Left ventricle myocardium inferior (tissue), 1 donor: ENCODE data around the gene PPP1R9A. TPM values are rescaled to one million over a fixed set of nuclear protein-coding genes. Genes with fewer than 3 reads are reported as not detected.

ENCODE experiments used
- DNase-seq: peaks from one replicate; pipeline ENCODE4 v3.0.0-alpha.2; 2020
- H3K27ac ChIP-seq: fragments of 200-600 bp; replicated peaks from 2 replicates; pipeline ENCODE4 v1.8.0; 2021
- H3K27me3 ChIP-seq: fragments of 200-600 bp; 2 replicates; pipeline ENCODE4 v1.8.0; 2021; ENCODE audit warnings: low read depth
- H3K36me3 ChIP-seq: fragments of 200-600 bp; 2 replicates; pipeline ENCODE4 v1.8.0; 2021
- H3K4me1 ChIP-seq: fragments of 200-600 bp; 2 replicates; pipeline ENCODE4 v1.8.0; 2021
- H3K4me3 ChIP-seq: fragments of 200-600 bp; 2 replicates; pipeline ENCODE4 v1.8.0; 2021; ENCODE audit warnings: mild to moderate bottlenecking, moderate library complexity
- H3K9me3 ChIP-seq: fragments of 200-600 bp; replicated peaks from 2 replicates; pipeline ENCODE4 v1.8.0; 2021
- intact Hi-C: fragments of 100-400 bp; cut with micrococcal nuclease; formaldehyde crosslinking; loops from one replicate; pipeline ENCODE4 v1.11.0; 2022
- total RNA-seq: library from RNA; stranded (reverse); fragmentation: NEBNext Ultra II Directional; extraction: Animal tissue kit (Norgen Biotek cat#: 25700); gene quantifications from one replicate; pipeline ENCODE4 v1.2.1, GENCODE V29; 2021
- TF ChIP-seq, protein P1 (sequence below): fragments of 200-600 bp; IDR thresholded peaks from 2 replicates; pipeline ENCODE4 v1.8.0; 2021; ENCODE audit warnings: antibody characterized with exemption, mild to moderate bottlenecking, borderline replicate concordance
- donor health status: DM: no; HTN: yes; CAD: no; lungs with severe emphysema.

PPP1R9A gene
- total RNA-seq, 1 donor from 2014 or later: 27.6 TPM

- TF ChIP-seq, protein P1, sequence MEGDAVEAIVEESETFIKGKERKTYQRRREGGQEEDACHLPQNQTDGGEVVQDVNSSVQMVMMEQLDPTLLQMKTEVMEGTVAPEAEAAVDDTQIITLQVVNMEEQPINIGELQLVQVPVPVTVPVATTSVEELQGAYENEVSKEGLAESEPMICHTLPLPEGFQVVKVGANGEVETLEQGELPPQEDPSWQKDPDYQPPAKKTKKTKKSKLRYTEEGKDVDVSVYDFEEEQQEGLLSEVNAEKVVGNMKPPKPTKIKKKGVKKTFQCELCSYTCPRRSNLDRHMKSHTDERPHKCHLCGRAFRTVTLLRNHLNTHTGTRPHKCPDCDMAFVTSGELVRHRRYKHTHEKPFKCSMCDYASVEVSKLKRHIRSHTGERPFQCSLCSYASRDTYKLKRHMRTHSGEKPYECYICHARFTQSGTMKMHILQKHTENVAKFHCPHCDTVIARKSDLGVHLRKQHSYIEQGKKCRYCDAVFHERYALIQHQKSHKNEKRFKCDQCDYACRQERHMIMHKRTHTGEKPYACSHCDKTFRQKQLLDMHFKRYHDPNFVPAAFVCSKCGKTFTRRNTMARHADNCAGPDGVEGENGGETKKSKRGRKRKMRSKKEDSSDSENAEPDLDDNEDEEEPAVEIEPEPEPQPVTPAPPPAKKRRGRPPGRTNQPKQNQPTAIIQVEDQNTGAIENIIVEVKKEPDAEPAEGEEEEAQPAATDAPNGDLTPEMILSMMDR: no peak
- Histone ChIP-seq H3K27me3 (no peaks in the 10 kb centered on the region), H3K4me3 (no peak overlapping the region), H3K27ac (no peak overlapping the region), H3K4me1 (no peaks in the 10 kb centered on the region), H3K9me3 (peaks cover 4% of the 10 kb centered on the region), H3K36me3 (no peaks in the 10 kb centered on the region)
- intact Hi-C loops: no loop called here
- no peak for DNase-seq
These were observed 236.9 kb downstream of the PPP1R9A start for GRCh38 chr7:95144256-95144655.

GRCh38 chr7:95155965-95156364 lies 248.6 kb downstream of the PPP1R9A start:
- Histone ChIP-seq H3K27ac (no peak overlapping the region), H3K4me1 (no peaks in the 10 kb centered on the region), H3K36me3 (no peaks in the 10 kb centered on the region), H3K27me3 (no peaks in the 10 kb centered on the region), H3K9me3 (peaks cover 3% of the 10 kb centered on the region), H3K4me3 (no peak overlapping the region)
- TF ChIP-seq, protein P1: no peak
- intact Hi-C loops: no loop called here
- DNase-seq: no peak

- intact Hi-C loops: no loop called here
- Histone ChIP-seq H3K9me3 (peaks cover 3% of the 10 kb centered on the region), H3K27me3 (no peaks in the 10 kb centered on the region), H3K36me3 (no peaks in the 10 kb centered on the region), H3K4me3 (no peak overlapping the region), H3K4me1 (no peaks in the 10 kb centered on the region), H3K27ac (no peak overlapping the region)
- no peak for DNase-seq
- TF ChIP-seq, protein P1: no peak
These were observed 250.0 kb downstream of the PPP1R9A start for GRCh38 chr7:95157381-95157780.

GRCh38 chr7:95169678-95170077 lies 262.3 kb downstream of the PPP1R9A start:
- TF ChIP-seq, protein P1: no peak
- intact Hi-C loops: no loop called here
- Histone ChIP-seq H3K27me3 (no peaks in the 10 kb centered on the region), H3K36me3 (no peaks in the 10 kb centered on the region), H3K27ac (no peak overlapping the region), H3K4me1 (no peaks in the 10 kb centered on the region), H3K9me3 (no peaks in the 10 kb centered on the region), H3K4me3 (no peak overlapping the region)
- no peak for DNase-seq

- H3K27ac ChIP-seq: no peak overlapping the region
- H3K36me3 ChIP-seq: no peaks in the 10 kb centered on the region
- no peaks in the 10 kb centered on the region for H3K9me3 ChIP-seq
- DNase-seq: no peak
- H3K27me3 ChIP-seq: no peaks in the 10 kb centered on the region
- no peaks in the 10 kb centered on the region for H3K4me1 ChIP-seq
- H3K4me3 ChIP-seq: no peak overlapping the region
- TF ChIP-seq, protein P1: no peak
- intact Hi-C loops: no loop called here
These were observed 265.0 kb downstream of the PPP1R9A start for GRCh38 chr7:95172420-95172819.

GRCh38 chr7:95190515-95190914 lies 283.1 kb downstream of the PPP1R9A start:
- no peak overlapping the region for H3K27ac ChIP-seq
- no peaks in the 10 kb centered on the region for H3K4me1 ChIP-seq
- no peaks in the 10 kb centered on the region for H3K27me3 ChIP-seq
- no peaks in the 10 kb centered on the region for H3K9me3 ChIP-seq
- H3K4me3 ChIP-seq: no peak overlapping the region
- TF ChIP-seq, protein P1: no peak
- no peaks in the 10 kb centered on the region for H3K36me3 ChIP-seq
- DNase-seq: no peak
- intact Hi-C loops: no loop called here
